GM19193 (cell line): ENCODE results near the gene WNK2.

Source experiments
- POLR2A ChIP-seq: IDR thresholded peaks from 4 replicates; pipeline ENCODE4 v1.6.1; 2011; ENCODE audit not compliant: insufficient read depth, insufficient read length; ENCODE audit errors: extremely low read depth

Gene WNK2

GRCh38 chr9:93209097-93209496, 25.2 kb downstream of the WNK2 start:
- TF ChIP-seq POLR2A = no peak

- no peak for TF ChIP-seq POLR2A
These were observed 25.8 kb downstream of the WNK2 start for GRCh38 chr9:93209576-93210323.

GRCh38 chr9:93210324-93210973, 26.5 kb downstream of the WNK2 start:
- TF ChIP-seq POLR2A = no peak

GRCh38 chr9:93210974-93211653, 27.2 kb downstream of the WNK2 start:
- TF ChIP-seq POLR2A = no peak

- no peak for TF ChIP-seq POLR2A
These were observed 27.7 kb downstream of the WNK2 start for GRCh38 chr9:93211654-93212001.

- TF ChIP-seq POLR2A = no peak
These were observed 28.5 kb downstream of the WNK2 start for GRCh38 chr9:93212409-93212808.

- TF ChIP-seq POLR2A = no peak
These were observed 32.1 kb downstream of the WNK2 start for GRCh38 chr9:93216073-93216365.

GRCh38 chr9:93217706-93218105, 33.8 kb downstream of the WNK2 start:
- no peak for TF ChIP-seq POLR2A

- TF ChIP-seq POLR2A = no peak
These were observed 34.2 kb downstream of the WNK2 start for GRCh38 chr9:93218161-93218560.

GRCh38 chr9:93218671-93219420, 34.9 kb downstream of the WNK2 start:
- TF ChIP-seq POLR2A = no peak

- no peak for TF ChIP-seq POLR2A
These were observed 35.8 kb downstream of the WNK2 start for GRCh38 chr9:93219692-93220091.

GRCh38 chr9:93220627-93221026, 36.7 kb downstream of the WNK2 start:
- no peak for TF ChIP-seq POLR2A

GRCh38 chr9:93221044-93221443, 37.1 kb downstream of the WNK2 start:
- TF ChIP-seq POLR2A = no peak

- TF ChIP-seq POLR2A = no peak
These were observed 38.9 kb downstream of the WNK2 start for GRCh38 chr9:93222890-93223259.
